Type B pancreatic cell (in vitro differentiated cells): ENCODE results near the gene SRP19. TPM values are rescaled to one million over a fixed set of nuclear protein-coding genes. Genes with fewer than 3 reads are reported as not detected.

Source experiments
- DNase-seq: peaks from one replicate; pipeline ENCODE4 v3.0.0; 2021; ENCODE audit warnings: mixed read lengths; ENCODE audit not compliant: unreplicated experiment; ENCODE audit errors: extremely low spot score
- H3K27ac Mint-ChIP-seq: 2 replicates; pipeline ENCODE4 v1.8.0; 2021; ENCODE audit warnings: mild to moderate bottlenecking, mixed read lengths
- H3K27me3 Mint-ChIP-seq: 2 replicates; pipeline ENCODE4 v1.8.0; 2021; ENCODE audit warnings: mixed read lengths
- H3K36me3 Mint-ChIP-seq: 2 replicates; pipeline ENCODE4 v1.8.0; 2021; ENCODE audit warnings: mixed read lengths
- H3K4me1 Mint-ChIP-seq: one replicate; pipeline ENCODE4 v1.8.0; 2021; ENCODE audit warnings: mixed read lengths; ENCODE audit not compliant: unreplicated experiment
- H3K4me3 Mint-ChIP-seq: 2 replicates; pipeline ENCODE4 v1.8.0; 2021; ENCODE audit warnings: mild to moderate bottlenecking, mixed read lengths
- H3K9me3 Mint-ChIP-seq: 2 replicates; pipeline ENCODE4 v1.8.0; 2021; ENCODE audit warnings: mixed read lengths
- CTCF ChIP-seq: fragments of 200-600 bp; sonication (generic); conservative IDR thresholded peaks from 2 replicates; pipeline ENCODE4 v1.5.0; 2021; ENCODE audit warnings: antibody characterized with exemption, mild to moderate bottlenecking
- total RNA-seq: library from RNA; stranded (reverse); gene quantifications from 2 replicates; pipeline ENCODE4 v1.2.1, GENCODE V29; 2021; ENCODE audit warnings: low replicate concordance

The SRP19 gene
- total RNA-seq, 1 donor from 2014 or later, result 45.4 TPM

GRCh38 chr5:112908854-112909253, 47.8 kb downstream of the SRP19 start:
- H3K4me3 Mint-ChIP-seq, result no peak overlapping the region
- H3K36me3 Mint-ChIP-seq, result peaks cover 17% of the 10 kb centered on the region

GRCh38 chr5:112910529-112910928, 49.4 kb downstream of the SRP19 start:
- no peaks in the 10 kb centered on the region for H3K27me3 Mint-ChIP-seq
- H3K36me3 Mint-ChIP-seq, result peaks cover 21% of the 10 kb centered on the region
- no peak overlapping the region for H3K4me3 Mint-ChIP-seq
- no peak overlapping the region for H3K27ac Mint-ChIP-seq
- no peak for TF ChIP-seq CTCF
- no peaks in the 10 kb centered on the region for H3K9me3 Mint-ChIP-seq
- peaks cover 4% of the 10 kb centered on the region for H3K4me1 Mint-ChIP-seq
- DNase-seq, result no peak

More at GRCh38 chr5:112908854-112909253, 47.8 kb downstream of the SRP19 start:
- Mint-ChIP-seq H3K27ac (no peak overlapping the region), H3K27me3 (no peaks in the 10 kb centered on the region), H3K9me3 (no peaks in the 10 kb centered on the region), H3K4me1 (no peaks in the 10 kb centered on the region)
- DNase-seq, result no peak
- no peak for TF ChIP-seq CTCF

- H3K4me1 Mint-ChIP-seq, result peaks cover 32% of the 10 kb centered on the region
- no peak for DNase-seq
- H3K27ac Mint-ChIP-seq, result no peak overlapping the region
- no peak overlapping the region for H3K4me3 Mint-ChIP-seq
- H3K27me3 Mint-ChIP-seq, result no peaks in the 10 kb centered on the region
- peaks cover 27% of the 10 kb centered on the region for H3K36me3 Mint-ChIP-seq
- H3K9me3 Mint-ChIP-seq, result no peaks in the 10 kb centered on the region
- TF ChIP-seq CTCF, result no peak
Measured at GRCh38 chr5:112914584-112914983, 53.5 kb downstream of the SRP19 start.

DNA sequence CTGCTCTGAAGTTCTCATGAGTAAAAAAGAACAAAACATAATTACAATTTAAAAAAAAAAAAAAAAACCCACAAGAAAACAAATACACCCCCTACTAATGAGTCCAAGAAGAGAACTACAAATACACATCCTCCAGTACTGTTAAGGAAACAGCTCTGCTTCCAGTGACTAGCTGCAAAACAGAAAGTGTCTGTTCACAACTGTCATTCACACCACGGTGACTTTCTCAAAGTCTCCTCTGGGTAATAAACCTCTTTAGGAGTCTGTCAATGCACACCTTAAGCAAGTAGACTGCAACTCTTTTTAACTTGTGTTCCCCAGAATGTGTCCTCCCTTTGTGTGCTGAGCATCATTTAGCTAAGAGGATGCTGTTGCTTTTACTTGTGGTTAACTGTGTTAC, 54.7 kb downstream of the SRP19 start:
- Mint-ChIP-seq H3K4me3 (no peak overlapping the region), H3K4me1 (peaks cover 36% of the 10 kb centered on the region), H3K27ac (no peak overlapping the region), H3K27me3 (no peaks in the 10 kb centered on the region), H3K36me3 (peaks cover 33% of the 10 kb centered on the region), H3K9me3 (no peaks in the 10 kb centered on the region)
- DNase-seq, result no peak
- TF ChIP-seq CTCF, result no peak

GRCh38 chr5:112917453-112917995, 56.4 kb downstream of the SRP19 start:
- peak; percentile 28 for TF ChIP-seq CTCF
- H3K4me1 Mint-ChIP-seq, result peaks cover 38% of the 10 kb centered on the region
- H3K36me3 Mint-ChIP-seq, result peaks cover 36% of the 10 kb centered on the region
- DNase-seq, result no peak
- no peaks in the 10 kb centered on the region for H3K9me3 Mint-ChIP-seq
- H3K27ac Mint-ChIP-seq, result no peak overlapping the region
- no peaks in the 10 kb centered on the region for H3K27me3 Mint-ChIP-seq
- H3K4me3 Mint-ChIP-seq, result no peak overlapping the region

GRCh38 chr5:112918136-112918535, 57.0 kb downstream of the SRP19 start:
- H3K4me3 Mint-ChIP-seq, result no peak overlapping the region
- no peak overlapping the region for H3K27ac Mint-ChIP-seq
- no peaks in the 10 kb centered on the region for H3K9me3 Mint-ChIP-seq
- TF ChIP-seq CTCF, result no peak
- H3K36me3 Mint-ChIP-seq, result peaks cover 31% of the 10 kb centered on the region
- peaks cover 45% of the 10 kb centered on the region for H3K4me1 Mint-ChIP-seq
- H3K27me3 Mint-ChIP-seq, result no peaks in the 10 kb centered on the region
- no peak for DNase-seq
